Stimulated activated CD4-positive, alpha-beta T cell treated with anti-CD3 and anti-CD28 coated beads, TNF-alpha, amount 100 ng/mL, for 48 hours (primary cell): Measurements from ENCODE around the gene MEIOSIN.

ENCODE experiments used
- DNase-seq, 3 donors: peaks; one replicate each; pipeline ENCODE4 v3.0.0-alpha.2; 2020; ENCODE audit warnings: low read depth in 3 of 3

MEIOSIN gene

DNA sequence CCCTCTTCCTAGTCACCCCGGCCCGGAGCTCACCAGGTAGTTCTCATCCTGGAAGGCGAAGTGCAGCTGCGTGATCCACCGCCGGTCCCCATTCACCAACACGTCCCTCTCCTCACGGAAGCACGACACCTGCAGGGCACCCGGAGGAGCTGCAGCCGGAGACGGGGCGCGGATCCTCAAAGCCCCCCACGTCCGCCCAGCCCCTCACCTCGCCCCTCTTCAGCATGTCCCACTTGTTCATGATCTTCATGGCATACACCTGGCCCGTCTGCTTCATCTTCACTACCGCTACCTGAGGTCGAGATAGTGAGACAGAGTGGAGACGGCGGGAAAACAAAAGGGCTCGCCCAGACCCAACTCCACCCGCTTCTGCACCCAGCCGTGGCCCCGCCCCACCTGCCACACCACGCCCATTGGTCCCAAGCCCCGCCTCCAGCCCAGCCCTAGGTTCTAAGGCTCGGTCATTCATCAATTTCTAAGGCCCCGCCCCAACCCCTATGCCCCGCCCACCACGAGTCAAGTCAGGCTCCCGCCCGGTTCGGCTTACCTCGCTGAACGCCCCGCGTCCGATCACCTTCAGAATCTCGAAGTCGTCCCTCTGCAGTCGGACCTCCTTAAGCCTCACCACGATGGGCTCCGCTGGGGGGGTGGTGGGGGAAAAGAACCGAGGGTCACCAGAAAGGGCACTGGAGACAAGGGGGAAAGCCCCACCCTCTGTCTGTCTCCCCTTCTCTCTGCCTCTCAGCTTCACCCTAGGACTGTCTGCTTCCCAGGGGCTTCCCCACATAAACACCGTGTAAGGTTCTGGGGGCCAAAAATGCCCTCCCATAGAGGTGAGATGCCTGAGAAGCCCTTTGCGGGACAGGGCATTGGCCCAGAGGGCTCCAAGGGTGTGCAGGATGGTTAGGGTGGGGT, 46.2 kb downstream of the MEIOSIN start:
- DNase-seq = peak; percentile 88 to 97 (median 93)

DNA sequence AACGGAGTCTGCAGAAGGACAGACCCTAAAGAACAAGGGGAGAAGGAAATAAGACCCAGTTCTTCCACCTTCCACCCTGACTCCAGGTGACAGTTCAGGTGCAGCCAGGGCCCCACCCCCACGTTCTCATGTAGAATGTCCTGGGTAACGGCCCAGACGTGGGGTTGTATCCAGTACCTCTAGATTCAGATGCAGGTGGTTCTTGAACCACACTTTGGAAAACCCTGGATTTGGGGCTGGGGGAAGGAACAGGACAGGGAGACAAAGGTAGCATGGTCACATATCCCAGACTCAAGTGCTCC, 46.9 kb downstream of the MEIOSIN start:
- DNase-seq = no peak

DNA sequence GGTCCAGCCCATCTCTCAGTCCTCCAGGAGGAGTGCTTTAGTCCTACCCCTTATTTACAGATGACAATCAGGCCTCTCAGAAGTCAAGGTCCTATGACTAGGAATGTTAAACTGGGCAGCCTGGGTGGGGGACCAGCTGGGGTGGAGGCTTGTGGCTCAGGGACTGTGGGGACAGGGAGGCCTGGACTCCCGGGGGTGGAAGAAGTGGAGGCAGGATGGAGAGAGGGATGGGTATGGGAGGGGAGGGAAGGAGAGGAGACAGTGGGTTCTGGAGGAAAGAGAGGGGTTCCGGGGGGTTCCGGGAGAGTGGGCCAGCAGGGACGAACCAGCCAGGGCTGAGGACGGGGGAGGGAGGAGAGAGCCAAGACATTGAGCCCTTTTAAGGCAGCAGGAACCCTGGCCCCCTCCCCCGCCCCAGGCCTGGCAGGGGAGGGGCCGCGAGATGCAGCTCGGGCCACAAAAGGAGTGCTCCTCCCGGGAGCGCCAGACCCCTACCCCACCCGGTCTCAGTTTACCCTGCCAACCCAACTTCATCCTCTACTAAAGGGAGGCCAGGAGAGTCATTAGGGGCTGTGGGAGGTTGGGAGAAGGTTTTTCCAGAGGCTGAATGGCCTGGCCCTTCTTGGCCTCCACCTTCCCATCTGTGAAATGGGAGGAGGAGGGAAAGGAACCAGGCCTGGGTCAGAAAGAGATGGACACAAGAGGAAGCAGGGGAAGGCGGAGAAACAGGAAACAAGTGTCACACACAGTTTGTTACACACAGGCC, 47.4 kb downstream of the MEIOSIN start:
- no peak for DNase-seq

DNA sequence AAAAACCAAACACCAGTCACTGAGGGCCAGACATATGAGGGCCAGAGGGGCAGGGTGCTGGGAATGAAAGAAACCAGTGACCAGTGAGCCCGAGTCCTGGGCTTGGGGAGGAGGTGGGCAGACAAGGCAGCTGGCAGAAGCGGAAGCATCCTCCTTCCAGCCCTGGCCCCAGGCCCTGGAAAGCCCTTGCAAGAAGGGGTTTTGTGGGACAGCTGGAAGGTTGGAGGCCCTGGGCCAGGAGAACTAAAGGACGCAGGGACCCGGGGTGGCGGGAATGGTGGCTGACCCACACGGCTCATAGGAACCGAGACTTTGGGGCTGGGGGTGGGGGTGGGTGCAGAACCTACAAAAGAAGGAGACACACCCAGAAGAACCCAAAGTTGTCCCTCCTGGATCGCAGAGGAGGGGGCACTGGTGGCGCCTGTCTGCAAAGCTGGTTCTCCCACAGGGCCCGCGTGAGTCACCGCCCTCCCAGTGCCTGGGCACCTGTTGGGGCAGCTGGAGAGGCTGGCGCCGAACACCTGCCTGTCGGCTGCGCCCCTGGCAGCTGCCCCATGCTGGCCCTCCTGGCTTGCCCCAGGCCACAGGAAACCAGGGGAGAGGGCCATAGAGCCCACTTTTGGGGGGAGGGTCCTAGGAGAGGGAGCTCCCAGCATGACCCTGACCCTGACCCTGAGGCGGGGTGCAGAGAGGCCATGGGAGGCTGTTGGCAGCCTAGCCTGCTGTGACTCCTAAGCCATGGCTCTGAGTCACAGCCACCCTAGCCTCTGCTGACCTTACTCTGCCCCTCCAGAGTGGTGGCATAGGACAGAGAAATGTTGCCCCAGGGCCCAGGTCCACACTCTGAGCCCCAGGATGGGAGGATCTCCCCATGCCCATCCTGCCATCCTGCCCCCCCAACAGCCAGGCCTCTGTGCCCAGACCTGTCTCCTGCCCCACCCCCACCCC, 48.2 kb downstream of the MEIOSIN start:
- no peak for DNase-seq

DNA sequence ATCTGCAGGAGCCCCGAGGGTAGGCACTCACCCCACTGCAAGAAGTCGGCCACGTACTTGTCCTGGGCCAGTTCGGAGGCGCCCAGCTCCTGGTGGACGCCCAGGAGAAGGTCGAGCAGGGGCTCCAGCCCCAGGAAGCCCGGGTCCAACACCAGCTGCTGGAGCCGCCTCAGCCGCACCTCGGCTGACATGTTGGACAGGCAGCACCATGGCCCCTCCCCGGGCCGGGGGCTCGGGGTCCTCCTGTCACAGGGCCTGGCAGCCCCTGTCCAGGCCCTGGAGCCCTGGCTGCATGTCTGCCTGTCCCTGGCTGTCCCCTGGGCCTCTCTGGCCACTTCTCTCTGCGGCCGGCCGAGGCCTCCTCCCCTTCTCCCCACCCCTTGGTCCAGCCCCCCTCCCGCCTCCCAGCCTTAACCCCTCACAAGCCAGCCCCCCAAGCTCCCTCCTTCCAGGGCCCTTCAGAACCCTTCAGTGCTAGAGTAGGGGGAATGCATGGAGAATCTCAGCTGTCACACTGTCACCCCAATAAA, 49.0 kb downstream of the MEIOSIN start, which contains the start of gene DMPK:
Gene DMPK (minus strand): TSS at position 329 of the 530 bp plus-strand sequence. CDS start 138 bp downstream, at position 191.
- no peak for DNase-seq

DNA sequence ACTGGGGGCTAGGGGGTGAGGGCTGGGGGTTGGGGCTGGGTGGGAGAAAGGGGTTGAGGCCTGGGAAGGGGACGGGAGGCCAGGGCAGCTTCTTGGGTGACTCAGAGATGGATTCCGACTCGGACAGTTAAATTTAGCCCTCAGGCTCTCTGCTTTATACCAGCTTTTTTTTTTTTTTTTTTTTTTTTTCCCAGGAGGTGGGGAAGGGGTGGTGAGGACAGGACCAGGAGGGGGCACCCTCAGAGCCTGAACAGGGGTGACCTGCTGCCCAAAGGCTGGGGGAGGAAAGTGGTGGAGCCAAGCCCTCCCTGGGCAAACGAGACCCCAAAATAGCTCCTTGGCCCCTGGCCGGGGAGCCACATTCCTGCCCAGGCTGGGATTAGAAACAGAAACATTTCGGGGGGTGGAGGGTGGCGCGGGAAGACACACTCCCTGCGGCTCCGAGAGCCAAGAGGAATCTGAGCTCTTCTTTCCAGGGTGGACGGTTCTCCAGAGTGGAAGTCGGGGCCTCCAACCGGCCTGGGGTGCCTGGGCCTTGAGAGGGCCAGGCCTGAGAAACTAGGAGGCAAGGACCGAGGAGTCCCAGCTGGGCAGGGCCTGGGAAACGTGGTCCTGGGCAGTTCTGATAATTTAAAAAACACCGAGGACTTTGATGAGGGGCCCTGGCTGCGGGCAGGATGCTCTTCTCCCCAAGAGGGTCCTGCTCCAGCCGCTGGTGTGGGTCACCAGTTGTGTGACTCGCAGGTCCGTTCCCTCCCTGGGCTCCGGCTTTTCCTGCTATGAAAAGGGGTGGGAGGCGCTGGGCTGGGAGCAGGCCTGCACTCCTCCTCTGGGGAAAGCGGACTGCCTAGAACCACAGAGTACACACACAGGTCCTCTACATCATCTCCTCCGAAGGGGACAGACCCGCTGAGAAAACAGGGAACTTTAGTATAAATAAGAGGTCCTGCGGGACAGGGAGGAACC, 49.9 kb downstream of the MEIOSIN start:
- no peak for DNase-seq

DNA sequence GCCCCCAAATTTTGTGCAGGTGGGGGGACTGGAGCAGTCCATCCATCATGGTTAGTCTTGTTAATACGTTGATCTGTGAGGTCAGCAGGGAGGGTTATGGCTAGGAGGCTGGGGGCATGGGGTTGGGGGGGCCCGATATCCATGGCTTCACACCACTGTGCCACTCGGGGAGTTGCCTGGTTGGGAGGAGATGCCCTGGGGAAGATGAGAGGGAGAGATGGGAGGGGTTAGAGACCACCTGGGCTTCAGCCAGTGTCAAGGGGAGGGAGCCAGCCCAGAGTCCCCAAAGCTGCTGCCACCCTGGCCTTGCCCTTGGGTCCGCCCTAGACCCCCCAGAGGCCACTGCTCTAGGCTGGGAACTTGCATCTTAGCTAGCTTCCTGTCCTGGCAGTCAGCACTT, 50.9 kb downstream of the MEIOSIN start:
- no peak for DNase-seq

DNA sequence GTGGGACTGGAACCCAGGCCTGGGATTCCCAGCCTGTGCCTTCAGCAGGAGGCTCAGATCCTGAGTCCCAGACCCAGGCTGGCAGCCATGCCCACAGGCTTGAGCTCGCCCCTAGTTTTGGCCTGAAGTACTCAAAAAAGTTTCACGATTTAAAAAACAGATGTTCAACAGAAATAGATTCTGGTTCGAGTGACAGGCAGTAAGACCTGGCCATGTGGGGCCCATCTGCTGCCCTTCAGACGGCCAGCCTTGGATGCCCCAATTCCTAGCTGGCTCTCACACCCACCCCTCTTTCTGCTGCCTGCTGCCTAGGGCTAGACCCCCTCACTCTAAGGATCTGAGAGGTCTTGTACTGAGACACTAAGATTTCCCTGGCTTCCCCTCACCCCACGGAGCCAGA, 51.9 kb downstream of the MEIOSIN start:
- DNase-seq = no peak

DNA sequence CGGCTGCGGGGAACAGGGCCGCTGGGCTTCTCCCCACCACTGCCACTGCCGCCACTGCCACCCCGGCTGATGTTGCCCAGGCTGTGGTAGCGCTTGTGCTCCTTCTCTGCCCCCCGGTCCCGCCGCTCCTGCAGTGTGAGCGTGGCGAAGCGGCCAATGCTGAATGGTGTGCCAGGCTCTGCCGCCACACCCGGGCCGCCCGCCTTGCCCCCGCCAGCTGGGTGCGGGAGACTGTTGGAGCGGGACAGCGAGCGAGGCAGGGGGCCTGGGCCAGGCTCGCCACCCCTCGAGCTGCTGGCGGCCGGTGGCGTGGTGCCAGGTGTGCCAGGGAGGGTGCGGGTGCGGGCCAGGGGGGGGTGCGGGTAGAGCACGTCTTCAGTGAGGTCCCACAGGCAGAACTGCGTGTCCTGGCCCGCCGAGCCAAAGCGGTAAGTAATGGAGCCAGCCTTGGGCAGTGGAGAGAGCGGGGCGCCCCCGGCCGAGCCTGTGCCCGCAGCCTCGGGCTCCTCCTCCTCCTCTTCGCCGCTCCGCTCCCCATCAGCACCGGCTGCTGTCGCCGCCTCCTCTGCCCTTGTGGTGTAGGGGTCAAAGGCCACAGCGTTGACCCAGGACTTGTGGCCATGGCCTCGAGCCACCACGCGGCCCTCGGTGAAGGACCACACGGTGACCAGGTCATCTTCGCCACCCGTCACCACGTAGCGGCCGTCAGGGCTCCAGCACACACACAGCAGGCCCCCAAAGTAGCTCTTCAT, 52.7 kb downstream of the MEIOSIN start:
- no peak for DNase-seq

DNA sequence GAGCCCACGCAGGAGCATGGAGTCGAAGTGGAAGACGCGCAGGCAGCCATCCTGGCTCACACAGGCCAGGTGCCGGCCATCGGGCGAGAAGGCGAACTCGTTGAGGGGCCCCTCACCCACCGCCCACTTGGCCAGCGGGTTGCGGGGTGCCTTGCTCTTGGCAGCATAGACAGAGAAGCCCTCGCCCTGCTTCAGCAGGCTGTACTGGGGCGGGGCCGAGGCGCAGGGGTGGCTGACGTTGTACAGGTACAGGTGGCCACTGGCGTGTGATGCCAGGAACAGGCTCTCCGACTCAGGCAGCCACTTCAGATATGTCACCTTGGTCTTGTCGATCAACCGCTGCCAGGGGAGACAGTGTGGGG, 53.3 kb downstream of the MEIOSIN start:
- no peak for DNase-seq

DNA sequence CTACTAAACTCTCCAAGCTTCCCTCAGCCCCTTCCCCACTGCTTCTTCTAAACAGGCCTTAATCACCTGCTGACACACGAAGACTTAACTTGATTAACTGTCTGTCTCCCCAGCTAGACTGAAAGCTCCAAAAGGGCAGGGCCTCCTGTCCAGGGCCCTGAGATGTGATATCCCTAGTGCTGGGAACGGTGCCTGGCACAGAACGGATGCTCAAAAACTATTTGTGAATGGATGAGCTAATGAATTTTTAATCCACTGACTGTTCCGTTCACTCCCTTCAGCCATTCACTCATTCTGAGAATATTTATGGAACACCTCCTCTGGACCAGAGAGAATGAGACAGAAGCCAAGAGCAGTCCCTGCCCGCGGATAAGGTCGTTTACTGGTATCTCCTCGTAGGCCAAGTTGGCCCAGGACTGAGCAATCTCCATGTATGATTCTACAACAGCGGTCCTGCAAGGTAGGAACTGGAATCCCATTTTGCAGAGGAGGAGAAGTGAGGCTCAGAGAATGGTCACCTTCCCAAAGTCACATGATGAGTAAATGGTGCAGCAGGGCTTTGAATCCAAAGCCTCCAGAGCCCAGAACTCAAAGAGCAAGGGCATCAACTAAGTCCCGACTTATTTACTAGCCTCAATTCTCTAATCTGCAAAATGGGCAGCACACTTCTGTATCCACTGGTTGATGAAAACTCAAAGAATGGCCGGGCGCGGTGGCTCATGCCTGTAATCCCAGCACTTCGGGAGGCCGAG, 56.0 kb downstream of the MEIOSIN start:
- no peak for DNase-seq

DNA sequence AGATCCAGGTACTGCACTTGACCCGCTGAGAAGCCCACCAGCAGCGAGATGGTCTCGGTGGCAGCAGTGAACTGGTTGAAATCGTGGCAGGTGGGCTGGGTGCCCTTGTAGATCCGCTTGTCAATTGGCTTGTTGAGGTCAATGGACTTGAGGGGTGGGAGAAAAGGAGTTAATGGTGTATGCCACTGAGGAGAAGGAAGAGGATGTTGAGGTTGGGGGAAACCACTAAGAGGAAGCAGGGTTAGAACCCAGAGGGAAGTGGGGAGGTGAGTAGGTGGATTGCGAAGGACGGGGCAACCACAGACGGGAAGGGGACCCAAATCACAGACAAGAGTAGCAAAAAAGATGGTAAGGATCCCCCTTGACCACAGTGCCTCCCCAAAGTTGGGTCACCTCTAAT, 57.7 kb downstream of the MEIOSIN start:
- no peak for DNase-seq

DNA sequence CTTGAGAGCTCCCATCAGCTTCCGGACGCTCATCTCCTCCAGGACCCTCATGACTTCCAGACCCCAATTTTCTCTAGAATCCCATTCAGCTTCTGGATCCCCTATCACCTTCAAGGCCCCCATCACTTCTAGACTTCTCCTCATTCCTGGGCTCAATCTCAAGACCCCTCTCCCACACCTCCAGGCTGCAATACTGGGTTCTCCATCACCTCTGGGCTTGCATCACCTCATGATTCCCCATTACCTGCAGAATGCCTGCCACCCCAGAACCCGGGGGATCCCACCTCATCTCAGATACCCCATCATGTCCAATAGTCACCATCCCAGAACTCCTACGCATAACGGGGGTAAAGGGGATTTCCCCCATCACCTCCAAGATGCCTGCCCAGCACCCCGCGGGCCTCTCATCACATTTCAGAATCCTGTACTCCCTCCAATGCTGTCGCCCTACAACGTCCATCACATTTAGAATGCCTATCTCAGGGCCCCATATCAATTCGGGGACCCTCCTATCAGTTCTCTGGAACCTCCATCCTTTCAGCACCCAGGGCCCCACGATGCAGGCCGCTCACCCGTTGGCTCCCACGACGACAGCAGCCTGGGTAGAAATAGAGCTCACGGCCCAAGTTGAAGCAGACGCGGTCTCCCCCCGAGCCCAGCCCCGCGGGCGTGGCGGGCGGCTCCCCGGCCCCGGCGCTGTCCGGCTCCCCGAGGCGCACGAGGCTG, 58.7 kb downstream of the MEIOSIN start:
- DNase-seq = no peak

DNA sequence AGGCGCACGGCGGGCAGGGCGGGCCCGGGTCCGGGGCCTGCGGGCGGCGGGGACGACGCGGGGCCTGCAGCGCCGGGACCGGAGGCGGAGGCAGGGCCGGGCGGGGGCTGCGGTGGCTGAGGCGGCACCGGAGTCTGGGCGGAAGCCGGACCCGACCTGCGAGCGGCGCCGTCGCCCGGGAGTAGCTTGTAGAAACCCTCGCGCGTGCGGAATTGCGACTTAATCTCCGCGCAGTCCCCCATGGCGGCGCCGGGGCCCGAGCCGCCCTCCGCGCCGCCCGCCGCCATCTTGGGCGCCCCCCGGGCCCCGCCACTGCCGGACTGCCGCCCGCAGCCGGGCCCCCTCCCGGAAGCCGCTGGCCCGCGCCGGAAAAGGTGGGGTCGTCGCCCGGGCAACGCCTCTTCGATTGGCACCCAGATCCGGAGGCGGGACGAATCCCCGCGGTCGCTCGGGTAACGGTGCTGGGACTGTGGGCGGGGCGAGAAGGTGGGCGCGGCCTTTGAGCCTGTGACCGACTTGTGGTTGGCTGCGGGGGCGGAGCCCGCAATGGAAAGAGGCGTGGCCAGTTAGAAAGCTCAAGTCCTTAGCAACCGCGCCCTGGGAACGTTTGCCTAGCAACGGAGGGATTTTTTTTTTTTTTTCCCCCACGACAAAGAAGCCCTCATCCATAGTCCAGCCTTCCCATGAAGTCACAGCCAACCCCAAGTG, 59.4 kb downstream of the MEIOSIN start, which contains the start of gene DMWD:
Gene DMWD (minus strand): TSS at position 376 of the 708 bp plus-strand sequence. CDS start 89 bp downstream, at position 287.
- DNase-seq = peak; percentile 99 to 100 (median 100)

DNA sequence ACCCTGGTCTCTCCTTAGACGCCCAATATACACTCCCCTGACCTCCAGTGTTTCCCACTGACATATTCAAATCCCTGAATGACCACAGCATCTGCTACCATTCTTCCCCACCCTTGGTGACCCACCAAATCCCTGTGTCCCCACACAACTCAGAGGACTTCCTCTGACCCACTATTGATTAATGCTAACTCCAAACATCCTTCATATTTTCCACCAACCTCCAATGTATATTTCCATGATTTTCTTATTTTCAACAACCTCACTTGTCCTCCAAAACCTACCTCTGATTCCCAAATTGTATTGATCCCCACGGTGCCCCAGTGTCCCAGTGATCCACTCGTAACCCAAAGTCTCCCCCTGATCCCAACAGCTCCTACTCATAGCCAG, 59.9 kb downstream of the MEIOSIN start:
- no peak for DNase-seq

DNA sequence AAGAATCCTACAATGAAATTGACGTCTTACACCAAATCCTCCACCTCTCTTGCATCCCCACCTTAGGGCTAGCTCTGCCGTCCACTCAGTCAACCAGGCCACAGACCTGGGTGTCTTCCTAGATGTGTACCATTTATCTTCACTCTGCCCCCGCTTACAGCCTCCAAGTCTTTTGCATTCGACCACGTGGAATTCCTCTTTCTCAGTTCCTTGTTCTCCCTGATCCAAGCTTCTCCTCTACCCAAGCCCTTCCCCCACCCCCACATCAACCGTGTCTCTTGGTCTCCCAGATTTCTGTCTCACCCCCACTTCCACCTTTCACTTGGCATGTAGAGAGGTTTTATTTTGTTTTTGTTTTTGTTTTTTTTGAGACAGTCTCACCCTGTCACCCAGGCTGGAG, 60.6 kb downstream of the MEIOSIN start:
- DNase-seq = no peak

DNA sequence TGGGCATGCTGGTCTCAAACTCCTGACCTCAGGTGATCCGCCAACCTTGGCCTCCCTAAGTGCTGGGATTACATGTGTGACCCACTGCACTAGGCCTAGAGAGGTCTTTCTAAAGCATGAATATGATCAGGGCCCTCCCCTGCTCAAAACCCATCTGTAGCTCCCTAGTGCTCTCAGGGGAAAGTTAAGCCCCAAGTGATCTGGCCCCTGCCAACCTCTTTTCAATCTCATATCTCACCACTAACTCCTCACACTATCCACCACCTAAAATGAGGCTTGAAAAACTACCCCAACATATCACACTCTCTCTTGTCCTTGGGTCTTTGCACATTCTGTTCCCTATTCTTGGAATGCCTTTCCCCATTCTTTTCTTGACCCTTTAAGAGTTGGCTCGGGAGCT, 61.4 kb downstream of the MEIOSIN start:
- no peak for DNase-seq
